Neuron (in vitro differentiated cells): ENCODE results near the gene PPM1A.
"Not testable (repeated sequence)": the region's sequence is repeated elsewhere in the genome, so short reads cannot be mapped to it uniquely, and the experiment has no call there.

Experiments used
- H2AFZ ChIP-seq: one replicate; pipeline ENCODE4 v1.6.1; 2013; ENCODE audit warnings: low read depth, mild to moderate bottlenecking, inconsistent platforms, low read length, moderate library complexity
- H3K27me3 ChIP-seq: one replicate; pipeline ENCODE4 v1.6.1; 2013; ENCODE audit warnings: low read length; ENCODE audit not compliant: insufficient read depth
- H3K36me3 ChIP-seq: one replicate; pipeline ENCODE4 v1.6.1; 2013; ENCODE audit warnings: low read length; ENCODE audit not compliant: insufficient read depth
- H3K4me1 ChIP-seq: one replicate; pipeline ENCODE4 v1.6.1; 2013; ENCODE audit warnings: low read length; ENCODE audit not compliant: insufficient read depth
- H3K4me3 ChIP-seq: 2 replicates; pipeline ENCODE4 v1.5.1; 2013; ENCODE audit warnings: mild to moderate bottlenecking, low read length, moderate library complexity
- H3K9me3 ChIP-seq: one replicate; pipeline ENCODE4 v1.6.1; 2013; ENCODE audit warnings: low read length

The PPM1A gene

GRCh38 chr14:60300019-60300418 is 51.0 kb downstream of the PPM1A start:
- no peak overlapping the region for H3K4me3 ChIP-seq
- H3K9me3 ChIP-seq, result no peaks in the 10 kb centered on the region
- no peaks in the 10 kb centered on the region for H3K27me3 ChIP-seq
- H3K36me3 ChIP-seq, result no peaks in the 10 kb centered on the region
- H3K4me1 ChIP-seq, result no peaks in the 10 kb centered on the region
- no peak overlapping the region for H2AFZ ChIP-seq

- no peaks in the 10 kb centered on the region for H3K4me1 ChIP-seq
- no peak overlapping the region for H2AFZ ChIP-seq
- no peaks in the 10 kb centered on the region for H3K36me3 ChIP-seq
- H3K9me3 ChIP-seq, result no peaks in the 10 kb centered on the region
- H3K27me3 ChIP-seq, result no peaks in the 10 kb centered on the region
- H3K4me3 ChIP-seq, result no peak overlapping the region
Measured at GRCh38 chr14:60301685-60302084, 52.7 kb downstream of the PPM1A start.

- H3K9me3 ChIP-seq, result no peaks in the 10 kb centered on the region
- H3K4me3 ChIP-seq, result no peak overlapping the region
- no peaks in the 10 kb centered on the region for H3K4me1 ChIP-seq
- H3K27me3 ChIP-seq, result no peaks in the 10 kb centered on the region
- no peak overlapping the region for H2AFZ ChIP-seq
- H3K36me3 ChIP-seq, result no peaks in the 10 kb centered on the region
Measured at GRCh38 chr14:60302663-60303062, 53.6 kb downstream of the PPM1A start.

GRCh38 chr14:60303745-60304144 is 54.7 kb downstream of the PPM1A start:
- no peaks in the 10 kb centered on the region for H3K9me3 ChIP-seq
- no peaks in the 10 kb centered on the region for H3K27me3 ChIP-seq
- H3K36me3 ChIP-seq, result no peaks in the 10 kb centered on the region
- no peaks in the 10 kb centered on the region for H3K4me1 ChIP-seq
- no peak overlapping the region for H3K4me3 ChIP-seq
- H2AFZ ChIP-seq, result no peak overlapping the region

- Histone ChIP-seq H2AFZ (no peak overlapping the region), H3K9me3 (no peaks in the 10 kb centered on the region), H3K36me3 (no peaks in the 10 kb centered on the region), H3K27me3 (no peaks in the 10 kb centered on the region), H3K4me1 (no peaks in the 10 kb centered on the region), H3K4me3 (no peak overlapping the region)
Measured at GRCh38 chr14:60304509-60304908, 55.5 kb downstream of the PPM1A start.

GRCh38 chr14:60309867-60310552 is 61.0 kb downstream of the PPM1A start:
- Histone ChIP-seq H3K9me3 (no peaks in the 10 kb centered on the region), H2AFZ (no peak overlapping the region), H3K4me1 (peaks cover 11% of the 10 kb centered on the region), H3K4me3 (no peak overlapping the region), H3K36me3 (no peaks in the 10 kb centered on the region), H3K27me3 (peaks cover under 1% of the 10 kb centered on the region)

GRCh38 chr14:60311417-60311816 is 62.4 kb downstream of the PPM1A start:
- H3K36me3 ChIP-seq, result no peaks in the 10 kb centered on the region
- H2AFZ ChIP-seq, result no peak overlapping the region
- no peaks in the 10 kb centered on the region for H3K9me3 ChIP-seq
- H3K4me3 ChIP-seq, result no peak overlapping the region
- peaks cover 11% of the 10 kb centered on the region for H3K4me1 ChIP-seq
- H3K27me3 ChIP-seq, result peaks cover 8% of the 10 kb centered on the region

GRCh38 chr14:60313093-60313492 is 64.1 kb downstream of the PPM1A start:
- no peak overlapping the region for H3K4me3 ChIP-seq
- peaks cover 19% of the 10 kb centered on the region for H3K27me3 ChIP-seq
- no peak overlapping the region for H2AFZ ChIP-seq
- peaks cover 11% of the 10 kb centered on the region for H3K4me1 ChIP-seq
- no peaks in the 10 kb centered on the region for H3K9me3 ChIP-seq
- no peaks in the 10 kb centered on the region for H3K36me3 ChIP-seq

- Histone ChIP-seq H3K4me1 (peaks cover 4% of the 10 kb centered on the region), H3K4me3 (no peak overlapping the region), H3K9me3 (no peaks in the 10 kb centered on the region), H3K27me3 (peaks cover 23% of the 10 kb centered on the region), H2AFZ (no peak overlapping the region), H3K36me3 (no peaks in the 10 kb centered on the region)
Measured at GRCh38 chr14:60315196-60315990, 66.4 kb downstream of the PPM1A start.

DNA sequence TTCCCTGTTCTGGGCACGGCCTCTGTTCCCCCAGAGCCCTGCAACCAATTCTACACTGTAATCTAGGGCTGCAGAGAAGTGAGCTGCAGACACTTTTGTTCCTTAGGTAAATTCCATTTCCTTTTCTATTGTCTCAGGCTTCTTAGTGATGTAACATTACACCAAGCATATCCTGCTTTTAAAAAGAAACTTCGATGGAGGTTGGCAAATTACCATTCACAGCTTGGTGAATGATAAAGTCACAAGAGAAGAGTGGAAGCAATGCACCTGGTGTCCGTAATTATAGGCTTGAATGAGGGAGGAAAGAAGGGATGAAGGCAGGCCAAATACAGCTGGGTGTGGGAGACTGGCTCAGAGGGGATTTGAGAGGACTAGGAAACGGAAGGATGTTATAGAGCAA is 68.6 kb downstream of the PPM1A start:
- no peaks in the 10 kb centered on the region for H3K36me3 ChIP-seq
- H3K27me3 ChIP-seq, result peaks cover 36% of the 10 kb centered on the region
- H3K4me1 ChIP-seq, result no peaks in the 10 kb centered on the region
- no peaks in the 10 kb centered on the region for H3K9me3 ChIP-seq
- H2AFZ ChIP-seq, result no peak overlapping the region
- H3K4me3 ChIP-seq, result no peak overlapping the region

DNA sequence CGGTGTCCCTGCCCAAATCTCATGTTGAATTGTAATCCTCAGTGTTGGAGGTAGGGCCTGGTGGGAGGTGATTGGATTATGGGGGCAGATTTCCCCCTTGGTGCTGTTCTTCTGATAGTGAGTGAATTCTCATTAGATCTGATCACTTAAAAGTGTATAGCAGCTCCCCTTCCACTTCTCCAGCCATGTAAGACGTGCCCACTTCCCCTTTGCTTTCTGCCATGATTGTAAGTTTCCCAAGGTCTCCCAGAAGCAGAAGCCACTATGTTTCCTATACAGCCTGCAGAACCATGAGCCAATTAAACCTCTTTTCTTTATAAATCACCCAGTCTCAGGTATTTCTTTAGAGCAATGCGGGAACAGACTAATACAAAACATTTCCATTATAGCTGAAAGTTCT is 71.8 kb downstream of the PPM1A start:
- peaks cover 38% of the 10 kb centered on the region for H3K27me3 ChIP-seq
- not testable (repeated sequence) for H3K9me3 ChIP-seq

GRCh38 chr14:60323199-60323896 is 74.3 kb downstream of the PPM1A start:
- Histone ChIP-seq H2AFZ (no peak overlapping the region), H3K4me1 (no peaks in the 10 kb centered on the region), H3K36me3 (no peaks in the 10 kb centered on the region), H3K4me3 (no peak overlapping the region), H3K27me3 (peaks cover 49% of the 10 kb centered on the region), H3K9me3 (no peaks in the 10 kb centered on the region)

More for the DNA sequence above, 71.8 kb downstream of the PPM1A start:
- H3K4me3 ChIP-seq, H2AFZ ChIP-seq, H3K36me3 ChIP-seq, H3K4me1 ChIP-seq: not testable (repeated sequence)

DNA sequence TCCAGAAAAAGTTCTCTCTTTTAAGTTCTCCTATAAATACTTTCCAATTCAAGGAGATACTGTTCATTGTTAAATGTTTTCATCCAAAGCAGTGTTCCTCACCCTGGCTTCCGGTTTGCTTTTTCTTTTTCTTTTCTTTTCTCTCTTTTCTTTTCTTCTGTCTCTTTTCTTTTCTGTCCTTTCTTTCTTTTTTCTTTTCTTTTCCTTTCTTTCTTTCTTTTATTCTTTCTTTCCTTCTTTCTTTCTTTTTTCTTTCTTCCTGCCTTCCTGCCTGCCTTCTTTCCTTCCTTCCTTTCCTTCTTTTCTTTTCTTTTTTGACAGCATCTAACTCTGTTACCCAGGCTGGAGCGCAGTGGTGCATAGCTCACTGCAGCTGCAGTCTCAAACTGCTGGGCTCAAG is 75.8 kb downstream of the PPM1A start:
- no peaks in the 10 kb centered on the region for H3K36me3 ChIP-seq
- H3K4me3 ChIP-seq, result no peak overlapping the region
- H3K9me3 ChIP-seq, result no peaks in the 10 kb centered on the region
- peaks cover 61% of the 10 kb centered on the region for H3K27me3 ChIP-seq
- H3K4me1 ChIP-seq, result no peaks in the 10 kb centered on the region
- H2AFZ ChIP-seq, result no peak overlapping the region
